GM19463 (cell line): ENCODE results near the gene TBC1D1.
A peak's percentile ranks its signal among the peaks of the same experiment; 100 is the strongest.

ENCODE experiments used
- ATAC-seq: cut with Tn5 transposase; IDR thresholded peaks from one replicate; pipeline ENCODE4 v1.9.1; 2021; ENCODE audit warnings: mild to moderate bottlenecking, moderate library complexity; ENCODE audit not compliant: unreplicated experiment

TBC1D1 gene

GRCh38 chr4:38119668-38120385 lies 228.9 kb downstream of the TBC1D1 start:
- ATAC-seq, result peak; percentile 73

- ATAC-seq, result no peak
Observed at GRCh38 chr4:38120772-38121171, 229.9 kb downstream of the TBC1D1 start.

- ATAC-seq, result no peak
Observed at GRCh38 chr4:38122060-38122459, 231.2 kb downstream of the TBC1D1 start.

GRCh38 chr4:38123555-38123954 lies 232.7 kb downstream of the TBC1D1 start:
- ATAC-seq, result no peak

GRCh38 chr4:38124961-38125360 lies 234.1 kb downstream of the TBC1D1 start:
- no peak for ATAC-seq

GRCh38 chr4:38125816-38126215 lies 234.9 kb downstream of the TBC1D1 start:
- ATAC-seq, result no peak

GRCh38 chr4:38128478-38129459 lies 237.9 kb downstream of the TBC1D1 start:
- peak; percentile 58 for ATAC-seq

GRCh38 chr4:38129460-38130227 lies 238.8 kb downstream of the TBC1D1 start:
- ATAC-seq, result no peak

GRCh38 chr4:38130884-38131283 lies 240.0 kb downstream of the TBC1D1 start:
- no peak for ATAC-seq

GRCh38 chr4:38131371-38132091 lies 240.6 kb downstream of the TBC1D1 start:
- peak; percentile 28 for ATAC-seq

- peak; percentile 61 for ATAC-seq
Observed at GRCh38 chr4:38132107-38132673, 241.3 kb downstream of the TBC1D1 start.

- no peak for ATAC-seq
Observed at GRCh38 chr4:38132843-38133662, 242.2 kb downstream of the TBC1D1 start.

GRCh38 chr4:38133711-38134480 lies 243.0 kb downstream of the TBC1D1 start:
- ATAC-seq, result no peak

GRCh38 chr4:38135201-38135600 lies 244.3 kb downstream of the TBC1D1 start:
- no peak for ATAC-seq

GRCh38 chr4:38136604-38137003 lies 245.7 kb downstream of the TBC1D1 start:
- no peak for ATAC-seq

GRCh38 chr4:38137080-38137479 lies 246.2 kb downstream of the TBC1D1 start:
- no peak for ATAC-seq

- ATAC-seq, result no peak
Observed at GRCh38 chr4:38138363-38138762, 247.5 kb downstream of the TBC1D1 start.

GRCh38 chr4:38139187-38139586 lies 248.3 kb downstream of the TBC1D1 start:
- no peak for ATAC-seq
